ENCODE data around the gene BTBD6.

DNA sequence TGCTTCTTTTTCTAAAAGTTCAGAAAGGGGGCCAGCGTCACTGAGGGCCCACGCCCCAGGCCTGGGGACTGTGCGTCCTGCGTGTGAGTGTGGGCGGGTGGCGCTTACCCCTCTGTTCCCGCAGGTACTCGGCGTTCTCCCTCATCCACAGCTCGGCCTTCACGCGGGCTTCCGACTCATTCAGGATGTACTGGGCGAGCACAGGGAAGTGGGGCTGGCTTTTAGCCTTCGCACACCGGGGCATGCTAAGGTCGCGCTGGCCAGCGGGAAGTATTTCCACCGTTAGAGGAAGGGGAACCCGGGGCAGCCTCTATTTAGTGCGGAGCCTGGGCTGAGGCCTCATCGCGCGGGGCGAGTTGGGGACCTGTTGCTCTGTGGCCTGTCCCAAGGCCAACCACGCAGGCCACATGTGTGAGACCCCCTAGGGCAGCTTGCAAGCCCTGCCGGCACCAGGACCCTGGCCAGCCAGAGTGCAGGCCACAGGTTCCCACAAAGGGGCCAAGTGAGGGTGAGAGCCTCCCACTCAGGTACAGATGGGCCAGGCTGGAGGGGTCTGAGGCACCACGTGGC is 29.2 kb upstream of the BTBD6 start:
- TF ChIP-seq CTCF (IDR thresholded peaks at IDR 0.05 in 8 of 11, conservative IDR thresholded peaks at IDR 0.05 in 3 of 11) (no peak), POLR2A (IDR thresholded peaks at IDR 0.05) (no peak)
